ENCODE measurements around the gene SP9. TPM values are rescaled to one million over a fixed set of nuclear protein-coding genes. Genes with fewer than 3 reads are reported as not detected.

Gene SP9
- total RNA-seq, 1 experiment from 2014 or later = not detected

DNA sequence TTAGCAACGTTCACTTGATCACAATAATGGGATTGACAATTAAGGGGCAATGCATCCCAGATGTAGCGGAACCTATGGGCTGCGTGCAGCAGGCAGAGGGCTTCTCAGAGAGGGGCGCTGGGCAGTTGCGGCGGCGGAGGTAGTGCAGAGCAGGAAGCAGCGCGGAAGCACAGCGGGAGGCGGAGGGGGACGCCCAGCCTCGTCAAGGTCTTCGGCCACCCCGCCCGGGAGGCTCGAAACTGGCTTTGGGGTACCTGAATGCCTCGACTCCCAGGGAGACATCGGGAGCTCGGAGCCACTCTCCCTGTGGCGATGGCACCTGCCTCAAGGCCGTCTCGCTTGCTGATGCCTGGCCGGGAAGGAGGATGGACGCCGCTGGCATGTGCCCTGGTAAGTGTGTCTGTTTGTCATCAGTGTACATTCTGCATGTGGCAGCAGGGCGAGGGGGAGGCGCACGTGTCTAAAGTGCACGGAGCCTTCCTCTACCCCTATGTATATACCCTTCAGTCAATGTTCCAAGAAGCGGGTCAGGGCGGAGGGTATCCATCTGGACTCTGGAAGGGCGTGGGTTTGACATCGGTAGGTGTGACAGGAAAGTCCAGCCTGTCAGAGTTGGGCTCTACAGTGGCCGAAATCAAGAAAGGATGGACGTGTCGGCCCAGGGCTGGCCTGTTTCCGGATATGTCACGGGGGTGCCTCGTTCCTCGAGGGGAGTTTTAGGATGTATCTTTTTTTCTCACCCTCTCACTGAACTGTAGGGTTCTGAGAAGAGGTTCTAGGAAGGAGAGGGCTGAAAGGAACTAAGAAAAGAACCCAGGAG, 7.5 kb upstream of the SP9 start:
- H3K23me2 ChIP-seq (ENCODE audit: insufficient read length, low read depth, low read length, poor library complexity, severe bottlenecking) = peaks cover 21% of the 10 kb centered on the region
- no peak overlapping the region for H2BK5ac ChIP-seq (ENCODE audit: insufficient read length, low read length)
- no peak overlapping the region for H3K4ac ChIP-seq (ENCODE audit: low read depth, low read length)
- no peak overlapping the region for H3T11ph ChIP-seq (ENCODE audit: low read length)
- no peak overlapping the region for H2BK15ac ChIP-seq (ENCODE audit: low read depth, low read length)
- no peak overlapping the region for H2BK20ac ChIP-seq (ENCODE audit: low read depth, low read length, poor library complexity, severe bottlenecking)
- peak overlapping the region; percentile 50 for H3K4me2 ChIP-seq (ENCODE audit: insufficient read depth, insufficient read length, low read length)
- H3K9ac ChIP-seq (ENCODE audit: extremely low read depth, insufficient read length, low read length) = no peak overlapping the region
- no peak overlapping the region for H2AFZ ChIP-seq (ENCODE audit: low read length)
- peaks cover 3% of the 10 kb centered on the region; the same call in 1 of the 2 replicates for H3K4me1 ChIP-seq (ENCODE audit: insufficient read depth, low read length)
- no peak overlapping the region for H2BK120ac ChIP-seq (ENCODE audit: low read depth, low read length, poor library complexity, severe bottlenecking)
- H3K18ac ChIP-seq (ENCODE audit: insufficient read length, low read depth, low read length) = no peak overlapping the region
- H3K27ac Mint-ChIP-seq = no peak overlapping the region
- H3K27me3 ChIP-seq (ENCODE audit: insufficient read depth, low read length) = peaks cover 67% of the 10 kb centered on the region
- H3K79me2 ChIP-seq (ENCODE audit: insufficient read depth, low read length) = no peaks in the 10 kb centered on the region
- no peak overlapping the region for H2BK12ac ChIP-seq (ENCODE audit: insufficient read length, low read depth, low read length)
- peak; percentile 46 for DNase-seq
- no CpG with 5 or more reads among the region's 41 CpGs for WGBS (ENCODE audit: extremely low coverage, insufficient read length, low lambda C conversion rate)
- H3K4me1 Mint-ChIP-seq = peaks cover 41 to 49% of the 10 kb centered on the region in 2 experiments
- H3K27ac ChIP-seq (ENCODE audit: insufficient read length, low read depth, low read length) = no peak overlapping the region
- peaks cover 98% of the 10 kb centered on the region for H3K27me3 Mint-ChIP-seq (ENCODE audit: low read depth)
- no peaks in the 10 kb centered on the region for H3K9me3 ChIP-seq (ENCODE audit: control insufficient read depth, low read depth, low read length)
- H3K14ac ChIP-seq (ENCODE audit: insufficient read depth, low read length) = no peak overlapping the region
- H4K20me1 ChIP-seq (ENCODE audit: control insufficient read depth, insufficient read depth, insufficient read length) = no peaks in the 10 kb centered on the region
- no peak overlapping the region for H2AK5ac ChIP-seq (ENCODE audit: insufficient read length, low read length)
- H4K5ac ChIP-seq (ENCODE audit: insufficient read length, low read depth, low read length) = no peak overlapping the region
- no peak overlapping the region for H3K56ac ChIP-seq (ENCODE audit: insufficient read length, low read depth, low read length)
- H3K23ac ChIP-seq (ENCODE audit: insufficient read length, low read depth, low read length) = no peak overlapping the region
- TF ChIP-seq, protein P1, sequence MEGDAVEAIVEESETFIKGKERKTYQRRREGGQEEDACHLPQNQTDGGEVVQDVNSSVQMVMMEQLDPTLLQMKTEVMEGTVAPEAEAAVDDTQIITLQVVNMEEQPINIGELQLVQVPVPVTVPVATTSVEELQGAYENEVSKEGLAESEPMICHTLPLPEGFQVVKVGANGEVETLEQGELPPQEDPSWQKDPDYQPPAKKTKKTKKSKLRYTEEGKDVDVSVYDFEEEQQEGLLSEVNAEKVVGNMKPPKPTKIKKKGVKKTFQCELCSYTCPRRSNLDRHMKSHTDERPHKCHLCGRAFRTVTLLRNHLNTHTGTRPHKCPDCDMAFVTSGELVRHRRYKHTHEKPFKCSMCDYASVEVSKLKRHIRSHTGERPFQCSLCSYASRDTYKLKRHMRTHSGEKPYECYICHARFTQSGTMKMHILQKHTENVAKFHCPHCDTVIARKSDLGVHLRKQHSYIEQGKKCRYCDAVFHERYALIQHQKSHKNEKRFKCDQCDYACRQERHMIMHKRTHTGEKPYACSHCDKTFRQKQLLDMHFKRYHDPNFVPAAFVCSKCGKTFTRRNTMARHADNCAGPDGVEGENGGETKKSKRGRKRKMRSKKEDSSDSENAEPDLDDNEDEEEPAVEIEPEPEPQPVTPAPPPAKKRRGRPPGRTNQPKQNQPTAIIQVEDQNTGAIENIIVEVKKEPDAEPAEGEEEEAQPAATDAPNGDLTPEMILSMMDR (conservative IDR thresholded peaks at IDR 0.05) = no peak
- no peaks in the 10 kb centered on the region for H3K79me1 ChIP-seq (ENCODE audit: insufficient read depth, low read depth, low read length, poor library complexity, severe bottlenecking)
- H3K9me3 Mint-ChIP-seq = peaks cover 3 to 7% of the 10 kb centered on the region in 2 experiments; a peak in 2 of 5 replicates
- H4K8ac ChIP-seq (replicated peaks; ENCODE audit: insufficient read length, low read depth, low read length) = no peak overlapping the region
- peaks cover 0 to 2% (median 0%) of the 10 kb centered on the region in 3 experiments; a peak in 1 of 7 replicates for H3K36me3 Mint-ChIP-seq (ENCODE audit: insufficient read depth in 1 of 3, low read depth in 3 of 3)
- no peak overlapping the region for H4K91ac ChIP-seq (ENCODE audit: insufficient read length, low read depth, low read length)
- peak overlapping the region; percentile 74 to 94 for H3K4me3 Mint-ChIP-seq
